IMR-90 (cell line): ENCODE results near the gene LIX1. TPM values are rescaled to one million over a fixed set of nuclear protein-coding genes. Genes with fewer than 3 reads are reported as not detected.

Experiments used
- ATAC-seq: fragments of 200-7000 bp; cut with Tn5 transposase; 2 replicates; pipeline ENCODE4 v1.9.1; 2020; ENCODE audit warnings: low read depth, mild to moderate bottlenecking, moderate library complexity
- BruUV-seq: library from RNA; stranded (reverse); fragments of 400-500 nt; replicated peaks from 2 replicates; lab custom pipeline; 2021; lab: Mats Ljungman, UMichigan
- CTCF ChIA-PET: fragments of 300-600 bp; formaldehyde crosslinking; extraction: SDS; loops from one replicate; lab custom pipeline; 2021; ENCODE audit warnings: antibody characterized with exemption; lab: Yijun Ruan, JAX
- POLR2A ChIA-PET: fragments of 300-600 bp; sonication (Branson Sonifier 250); formaldehyde crosslinking; loops from one replicate; lab custom pipeline; 2022; ENCODE audit warnings: antibody characterized with exemption; ENCODE audit not compliant: unreplicated experiment; lab: Charles Lee
- DNase-seq: peaks from one replicate; pipeline ENCODE4 v3.0.0; 2013
- H2AFZ ChIP-seq: replicated peaks from 2 replicates; pipeline ENCODE3; 2013; ENCODE audit warnings: low read length, mild to moderate bottlenecking; ENCODE audit not compliant: poor library complexity
- H2AK5ac ChIP-seq: 2 replicates; pipeline ENCODE4 v1.6.1; 2013; ENCODE audit warnings: low read depth, low read length, inconsistent platforms
- H2AK9ac ChIP-seq: replicated peaks from 2 replicates; pipeline ENCODE3; 2013; ENCODE audit warnings: mild to moderate bottlenecking, low read depth, low read length, moderate library complexity; ENCODE audit not compliant: poor library complexity
- H2BK120ac ChIP-seq: 2 replicates; pipeline ENCODE4 v1.6.1; 2013; ENCODE audit warnings: low read depth, low read length, inconsistent platforms
- H2BK15ac ChIP-seq: 3 replicates; pipeline ENCODE4 v1.6.1; 2013; ENCODE audit warnings: low read depth, low read length, inconsistent platforms
- H2BK20ac ChIP-seq: 2 replicates; pipeline ENCODE4 v1.6.1; 2013; ENCODE audit warnings: low read depth, mild to moderate bottlenecking, inconsistent platforms, low read length, moderate library complexity
- H2BK5ac ChIP-seq: 2 replicates; pipeline ENCODE4 v1.6.1; 2013; ENCODE audit warnings: mild to moderate bottlenecking, low read depth, low read length, inconsistent platforms; ENCODE audit not compliant: poor library complexity, severe bottlenecking
- H3K14ac ChIP-seq: replicated peaks from 2 replicates; pipeline ENCODE4 v1.6.1; 2013; ENCODE audit warnings: low read depth, low read length, inconsistent platforms
- H3K18ac ChIP-seq: 2 replicates; pipeline ENCODE4 v1.6.1; 2013; ENCODE audit warnings: low read depth, low read length, control low read depth
- H3K23ac ChIP-seq: 2 replicates; pipeline ENCODE4 v1.6.1; 2013; ENCODE audit warnings: low read depth, low read length, inconsistent platforms
- H3K27ac ChIP-seq: 2 replicates; pipeline ENCODE4 v1.5.1; 2013; ENCODE audit warnings: mild to moderate bottlenecking, control low read depth, low read length; ENCODE audit not compliant: insufficient read depth
- H3K27me3 ChIP-seq: 2 replicates; pipeline ENCODE4 v1.6.1; 2013; ENCODE audit warnings: low read length; ENCODE audit not compliant: control insufficient read depth, insufficient read depth
- H3K36me3 ChIP-seq: 2 replicates; pipeline ENCODE4 v1.6.1; 2013; ENCODE audit warnings: low read length, mixed read lengths; ENCODE audit not compliant: control insufficient read depth, insufficient read depth
- H3K4ac ChIP-seq: 2 replicates; pipeline ENCODE4 v1.6.1; 2013; ENCODE audit warnings: low read depth, low read length, inconsistent platforms
- H3K4me1 ChIP-seq: 2 replicates; pipeline ENCODE4 v1.6.1; 2013; ENCODE audit warnings: low read length, mixed read lengths; ENCODE audit not compliant: control insufficient read depth, insufficient read depth
- H3K4me2 ChIP-seq: 2 replicates; pipeline ENCODE4 v1.6.1; 2013; ENCODE audit warnings: low read depth, mild to moderate bottlenecking, control low read depth, low read length, moderate library complexity
- H3K4me3 ChIP-seq: 2 replicates; pipeline ENCODE4 v1.5.1; 2013; ENCODE audit warnings: low read depth, mild to moderate bottlenecking, control low read depth, low read length, moderate library complexity; ENCODE audit not compliant: insufficient read depth
- H3K56ac ChIP-seq: 2 replicates; pipeline ENCODE4 v1.6.1; 2013; ENCODE audit warnings: low read length, inconsistent platforms; ENCODE audit not compliant: insufficient read depth; ENCODE audit errors: extremely low read depth
- H3K79me1 ChIP-seq, 2 experiments: 2 replicates each; pipeline ENCODE4 v1.6.1; 2013; ENCODE audit warnings: low read length in 2 of 2, inconsistent platforms in 1 of 2, low read depth in 1 of 2
- H3K9ac ChIP-seq: 2 replicates; pipeline ENCODE4 v1.6.1; 2013; ENCODE audit warnings: low read depth, low read length, control low read depth
- H3K9me1 ChIP-seq: 2 replicates; pipeline ENCODE4 v1.6.1; 2013; ENCODE audit warnings: low read length, inconsistent platforms; ENCODE audit not compliant: insufficient read depth
- H3K9me3 ChIP-seq: 2 replicates; pipeline ENCODE4 v1.6.1; 2013; ENCODE audit warnings: low read length; ENCODE audit not compliant: control insufficient read depth, insufficient read depth
- H4K20me1 ChIP-seq: 2 replicates; pipeline ENCODE4 v1.6.1; 2013; ENCODE audit warnings: low read length, inconsistent platforms; ENCODE audit not compliant: insufficient read depth
- H4K5ac ChIP-seq: 2 replicates; pipeline ENCODE4 v1.6.1; 2013; ENCODE audit warnings: mild to moderate bottlenecking, low read depth, low read length, control low read depth
- H4K8ac ChIP-seq, 2 experiments: 2 replicates each; pipeline ENCODE4 v1.6.1; 2013; ENCODE audit warnings: low read depth in 2 of 2, low read length in 2 of 2, control low read depth in 1 of 2, inconsistent platforms in 1 of 2
- H4K91ac ChIP-seq: 2 replicates; pipeline ENCODE4 v1.6.1; 2013; ENCODE audit warnings: low read depth, low read length, inconsistent platforms; ENCODE audit not compliant: insufficient read depth
- CEBPB ChIP-seq: IDR thresholded peaks from 2 replicates; pipeline ENCODE4 v1.6.1; 2012; ENCODE audit warnings: low read depth, low read length, improper control_type of control experiment
- FOS ChIP-seq: fragments of 150-350 bp; IDR thresholded peaks from 2 replicates; pipeline ENCODE4 v1.6.1; 2016; ENCODE audit warnings: low read depth, low read length
- WGBS, 2 experiments: methylation state at CpG; one replicate each; pipeline versions ENCODE4 v1.1.5 to v1.1.7; 2013; ENCODE audit warnings: missing lambda C conversion rate in 2 of 2; ENCODE audit not compliant: insufficient read length in 1 of 2; ENCODE audit errors: extremely low coverage in 2 of 2; 5-methylcytosine and 5-hydroxymethylcytosine counted together
- dilution Hi-C: fragments of 300-500 bp; cut with HindIII; formaldehyde crosslinking; loops from one replicate; pipeline ENCODE4 v1.14.3; 2018; ENCODE audit warnings: low sequenced_read_pairs; ENCODE audit not compliant: unreplicated experiment
- in situ Hi-C: fragments of 300-500 bp; cut with MboI; formaldehyde crosslinking; loops from 3 replicates; pipeline ENCODE4 v1.14.3; 2019; ENCODE audit warnings: low sequenced_read_pairs, inconsistent platforms, mixed read lengths
- intact Hi-C: fragments of 100-400 bp; cut with micrococcal nuclease; formaldehyde crosslinking; loops from 2 replicates; pipeline ENCODE4 v1.10.0; 2022
- polyA plus RNA-seq, 3 experiments: library from polyadenylated mRNA; depleted of rRNA; stranded (reverse); fragments of >200 nt; gene quantifications; 2 replicates each; pipeline ENCODE4 v1.2.3, GENCODE V29; 2012; ENCODE audit warnings: low replicate concordance in 1 of 3
- total RNA-seq: library from RNA; depleted of rRNA; stranded (reverse); fragments of >200 nt; gene quantifications from 2 replicates; pipeline ENCODE4 v1.2.3, GENCODE V29; 2012

LIX1 gene
- total and polyA plus RNA-seq, 2 of the 4 experiments (the other 2 are of a cell fraction): not detected

- Histone ChIP-seq H3K14ac (no peak overlapping the region), H3K56ac (no peak overlapping the region), H3K9me3 (no peaks in the 10 kb centered on the region), H2BK5ac (no peak overlapping the region), H3K23ac (no peak overlapping the region), H2AK5ac (no peak overlapping the region), H3K4me2 (no peak overlapping the region), H4K20me1 (no peaks in the 10 kb centered on the region), H2AK9ac (no peak overlapping the region), H4K91ac (no peak overlapping the region), H2BK120ac (no peak overlapping the region), H3K9ac (no peak overlapping the region), H3K4ac (no peak overlapping the region), H3K27ac (no peak overlapping the region), H3K9me1 (no peaks in the 10 kb centered on the region), H3K27me3 (peaks cover 4% of the 10 kb centered on the region), H2BK20ac (no peak overlapping the region), H2BK15ac (no peak overlapping the region), H3K18ac (no peak overlapping the region), H2AFZ (no peak overlapping the region), H4K8ac (no peak overlapping the region), H3K79me1 (no peaks in the 10 kb centered on the region), H3K4me1 (no peaks in the 10 kb centered on the region), H3K36me3 (no peaks in the 10 kb centered on the region), H4K5ac (no peak overlapping the region), H3K4me3 (no peak overlapping the region)
- ATAC-seq (peak; percentile 37; the same call in 1 of the 2 replicates), DNase-seq (peak; percentile 51)
- WGBS, 2 experiments: no CpG with 5 or more reads among the region's 4 CpGs
- TF ChIP-seq FOS (no peak), CEBPB (peak; percentile 15; the same call in 1 of the 2 replicates)
- no TSS peak for BruUV-seq
- ChIA-PET CTCF (interaction anchor here (1.1 to 1.4 kb wide), 2 partner anchors 8 to 60 kb away, joined by 3 read pairs; no protein-coding TSS in a partner anchor), POLR2A (no interaction called here)
- intact Hi-C loops: no loop called here
- in situ Hi-C loops: no loop called here
- dilution Hi-C loops: no loop called here
Observed at GRCh38 chr5:97078958-97079743, 63.3 kb downstream of the LIX1 start.
